MG63 (cell line): ENCODE data around the gene ZNF747. TPM values are rescaled to one million over a fixed set of nuclear protein-coding genes. Genes with fewer than 3 reads are reported as not detected.

Source experiments
- total RNA-seq: library from RNA; depleted of rRNA; stranded (reverse); fragments of >200 nt; shearing (Covaris generic); gene quantifications from 2 replicates; pipeline ENCODE4 v1.2.3, GENCODE V29; 2014; ENCODE audit warnings: low replicate concordance; rRNA removed

ZNF747 gene
- total RNA-seq, 1 experiment from 2014 or later = 27.9 TPM

Other genes starting within 250 kb of the ZNF747 start
- gene CD2BP2, start 179.6 kb downstream of the ZNF747 start, total RNA-seq = 43.8 and 70.0 TPM in 2 replicates
- 40.3 and 60.6 TPM in 2 replicates for gene TBC1D10B, start 164.4 kb downstream of the ZNF747 start, total RNA-seq
- gene MYL11, start 160.1 kb downstream of the ZNF747 start, total RNA-seq = not detected in 2 replicates
- gene SEPTIN1, start 152.3 kb downstream of the ZNF747 start, total RNA-seq = not detected in 2 replicates
- gene ZNF48, start 139.4 kb downstream of the ZNF747 start, total RNA-seq = 17.2 and 19.8 TPM in 2 replicates
- gene ZNF771, start 127.3 kb downstream of the ZNF747 start, total RNA-seq = 13.1 and 28.5 TPM in 2 replicates
- 106 and 131 TPM in 2 replicates for gene DCTPP1, start 104.8 kb downstream of the ZNF747 start, total RNA-seq
- gene SEPHS2, start 89.0 kb downstream of the ZNF747 start, total RNA-seq = 75.8 and 110 TPM in 2 replicates
- gene ITGAL, start 62.1 kb downstream of the ZNF747 start, total RNA-seq = not detected in 2 replicates
- gene ZNF768, start 8.3 kb downstream of the ZNF747 start, total RNA-seq = 47.6 and 72.9 TPM in 2 replicates
- 2.0 and 6.8 TPM in 2 replicates for gene ZNF764, start 23.5 kb upstream of the ZNF747 start, total RNA-seq
- gene ZNF688, start 36.9 kb upstream of the ZNF747 start, total RNA-seq = 4.0 TPM in 2 replicates
- gene ZNF785, start 50.8 kb upstream of the ZNF747 start, total RNA-seq = 11.4 and 15.7 TPM in 2 replicates
- gene ZNF689, start 75.5 kb upstream of the ZNF747 start, total RNA-seq = 6.5 and 9.1 TPM in 2 replicates
- 1.7 and 5.3 TPM in 2 replicates for gene PRR14, start 116.1 kb upstream of the ZNF747 start, total RNA-seq
- 6.0 and 14.5 TPM in 2 replicates for gene FBRS, start 123.6 kb upstream of the ZNF747 start, total RNA-seq
- 2.6 and 6.9 TPM in 2 replicates for gene SRCAP, start 164.3 kb upstream of the ZNF747 start, total RNA-seq
- gene PHKG2, start 213.6 kb upstream of the ZNF747 start, total RNA-seq = 18.3 and 25.2 TPM in 2 replicates
- 4.1 and 9.1 TPM in 2 replicates for gene CFAP119, start 227.2 kb upstream of the ZNF747 start, total RNA-seq
- 116 and 127 TPM in 2 replicates for gene RNF40, start 227.5 kb upstream of the ZNF747 start, total RNA-seq